ENCODE data around the gene NRM. TPM values are rescaled to one million over a fixed set of nuclear protein-coding genes. Genes with fewer than 3 reads are reported as not detected.

NRM gene
- total RNA-seq, 1 experiment from 2014 or later = 31.2 TPM

- no peaks in the 10 kb centered on the region for H3K27me3 Mint-ChIP-seq (ENCODE audit: low read depth)
- peaks cover 56% of the 10 kb centered on the region for H3K36me3 Mint-ChIP-seq
- peak overlapping the region; percentile 97 for H3K27ac Mint-ChIP-seq
- peak overlapping the region; percentile 99 for H3K4me3 Mint-ChIP-seq
- CTCF ChIA-PET = interaction anchor here (0.9 to 6.0 kb wide), 10 partner anchors 9 to 110 kb away, joined by 3 to 54 read pairs (median 10); partner anchors contain the start of gene DHX16
- H3K4me1 Mint-ChIP-seq = peaks cover 47% of the 10 kb centered on the region
- peak; percentile 1; the same call in 1 of the 2 replicates for ATAC-seq
- no peaks in the 10 kb centered on the region for H3K9me3 Mint-ChIP-seq
- DNase-seq (ENCODE audit: low spot score) = peak; percentile 82
- POLR2A ChIA-PET = interaction anchor here (1.8 to 2.7 kb wide), 3 partner anchors 22 to 43 kb away, joined by 4 to 8 read pairs (median 7); partner anchors contain the start of gene IER3
- TF ChIP-seq FOXP1 (CRISPR knock-in tag; IDR thresholded peaks at IDR 0.05; ENCODE audit: borderline replicate concordance) (no peak), MAX (CRISPR knock-in tag; IDR thresholded peaks at IDR 0.05) (no peak), NR1H2 (CRISPR knock-in tag; IDR thresholded peaks at IDR 0.05) (no peak), ELF4 (CRISPR knock-in tag; IDR thresholded peaks at IDR 0.05; ENCODE audit: low read depth) (no peak), ZNF512 (CRISPR knock-in tag; IDR thresholded peaks at IDR 0.05; ENCODE audit: borderline replicate concordance) (no peak), ZNF396 (CRISPR knock-in tag; IDR thresholded peaks at IDR 0.05; ENCODE audit: borderline replicate concordance) (no peak), FOXK1 (CRISPR knock-in tag; IDR thresholded peaks at IDR 0.05) (no peak), ERG (CRISPR knock-in tag; IDR thresholded peaks at IDR 0.05) (peak; percentile 9; the same call in 1 of the 2 replicates), ZNF532 (CRISPR knock-in tag; IDR thresholded peaks at IDR 0.05; ENCODE audit: borderline replicate concordance) (no peak), NFE2L1 (CRISPR knock-in tag; IDR thresholded peaks at IDR 0.05) (no peak), RORB (CRISPR knock-in tag; IDR thresholded peaks at IDR 0.05) (no peak), AFF4 (CRISPR knock-in tag; IDR thresholded peaks at IDR 0.05; ENCODE audit: borderline replicate concordance) (no peak), PRDM15 (CRISPR knock-in tag; IDR thresholded peaks at IDR 0.05) (no peak), STAT6 (CRISPR knock-in tag; conservative IDR thresholded peaks at IDR 0.05; ENCODE audit: low read depth) (no peak), MYBL2 (CRISPR knock-in tag; IDR thresholded peaks at IDR 0.05) (no peak), MLX (CRISPR knock-in tag; IDR thresholded peaks at IDR 0.05) (no peak)
Measured at GRCh38 chr6:30722280-30723112, 31.7 kb upstream of the NRM start.

Measured in WTC11 (cell line).